NCI-H1092 treated with DMSO at 0.1 percent for 48 hours (cell line): ENCODE measurements around the gene LOXHD1.

Experiments
- DNase-seq: peaks from one replicate; lab custom pipeline; 2025; lab: John Stamatoyannopoulos, UW

LOXHD1 gene

GRCh38 chr18:46445522-46446313 is 211.3 kb downstream of the LOXHD1 start:
- no peak for DNase-seq

GRCh38 chr18:46439037-46439436 is 218.0 kb downstream of the LOXHD1 start:
- no peak for DNase-seq

- DNase-seq = no peak
Observed at GRCh38 chr18:46437061-46437460, 220.0 kb downstream of the LOXHD1 start.

GRCh38 chr18:46436621-46437020 is 220.4 kb downstream of the LOXHD1 start:
- DNase-seq = no peak

- DNase-seq = no peak
Observed at GRCh38 chr18:46435031-46435430, 222.0 kb downstream of the LOXHD1 start.

GRCh38 chr18:46434629-46435028 is 222.4 kb downstream of the LOXHD1 start:
- no peak for DNase-seq

GRCh38 chr18:46433121-46433826 is 223.7 kb downstream of the LOXHD1 start:
- DNase-seq = no peak

GRCh38 chr18:46431522-46432171 is 225.4 kb downstream of the LOXHD1 start:
- DNase-seq = no peak

GRCh38 chr18:46429649-46430224 is 227.3 kb downstream of the LOXHD1 start:
- DNase-seq = no peak

- DNase-seq = no peak
Observed at GRCh38 chr18:46429130-46429529, 227.9 kb downstream of the LOXHD1 start.

- DNase-seq = no peak
Observed at GRCh38 chr18:46428368-46428767, 228.7 kb downstream of the LOXHD1 start.

- DNase-seq = no peak
Observed at GRCh38 chr18:46427216-46427995, 229.6 kb downstream of the LOXHD1 start.
